K562 (cell line): ENCODE results near the gene ARHGEF16. TPM values are rescaled to one million over a fixed set of nuclear protein-coding genes. Genes with fewer than 3 reads are reported as not detected.
A peak's percentile ranks its signal among the peaks of the same experiment; 100 is the strongest.

Experiments used
- ATAC-seq: fragments of 200-7000 bp; cut with Tn5 transposase; 3 replicates; pipeline ENCODE4 v1.9.1; 2020; ENCODE audit warnings: moderate library complexity
- BruUV-seq: library from RNA; stranded (reverse); fragments of 400-500 nt; replicated peaks from 2 replicates; lab custom pipeline; 2021; lab: Mats Ljungman, UMichigan
- CTCF ChIA-PET: fragments of 300-600 bp; formaldehyde crosslinking; extraction: SDS; loops from one replicate; lab custom pipeline; 2021; ENCODE audit warnings: low intra/inter-chr PET ratio; lab: Yijun Ruan, JAX
- POLR2A ChIA-PET: fragments of 300-600, 350-650 bp; sonication (Branson Sonifier 250); formaldehyde crosslinking; extraction: SDS; loops from one replicate; lab custom pipeline; 2021; ENCODE audit warnings: antibody characterized with exemption, inconsistent platforms; lab: Yijun Ruan, JAX
- DNase-seq, 4 experiments: peaks; one replicate each; pipeline versions ENCODE4 v3.0.0 to v3.0.0-alpha.2; 2011 to 2018; ENCODE audit warnings: low spot score in 3 of 4, mixed read lengths in 3 of 4; ENCODE audit errors: extremely low read depth in 1 of 4
- FAIRE-seq: peaks from 2 replicates; lab custom pipeline; 2011; peaks lifted over from hg19 to GRCh38; lab: Jason Lieb, UNC
- H2AFZ ChIP-seq: 2 replicates; pipeline ENCODE4 v1.6.0; 2011; ENCODE audit warnings: low read depth, low read length, control low read depth, inconsistent platforms
- H3K27ac ChIP-seq: fragments of 200-600 bp; 3 replicates; pipeline ENCODE4 v1.8.0; 2011; ENCODE audit warnings: low read depth, mild to moderate bottlenecking, control low read depth, inconsistent platforms, low read length, moderate library complexity, mixed read lengths; ENCODE audit errors: extremely low read depth
- H3K27me3 ChIP-seq, 2 experiments: fragments of 300-600 bp in 1 of 2; 2 replicates in 1 of 2; 3 replicates in 1 of 2; pipeline versions ENCODE4 v1.6.0 to v1.8.0; 2011; ENCODE audit warnings: inconsistent platforms in 2 of 2, low read length in 2 of 2, mild to moderate bottlenecking in 1 of 2, mixed read lengths in 1 of 2, moderate library complexity in 1 of 2; ENCODE audit not compliant: control insufficient read depth in 2 of 2, insufficient read depth in 2 of 2
- H3K36me3 ChIP-seq: fragments of 300-600 bp; 3 replicates; pipeline ENCODE4 v1.8.0; 2011; ENCODE audit warnings: mild to moderate bottlenecking, low read length, inconsistent platforms; ENCODE audit not compliant: control insufficient read depth, insufficient read depth
- H3K4me1 ChIP-seq, 2 experiments: fragments of 200-600 bp in 1 of 2; replicated peaks in 1 of 2; 2 replicates in 1 of 2; 3 replicates in 1 of 2; pipeline versions ENCODE4 v1.5.1 to v1.8.0; 2011; ENCODE audit warnings: inconsistent platforms in 2 of 2, low read length in 2 of 2, mild to moderate bottlenecking in 1 of 2, mixed read lengths in 1 of 2, moderate library complexity in 1 of 2; ENCODE audit not compliant: control insufficient read depth in 2 of 2, insufficient read depth in 2 of 2
- H3K4me2 ChIP-seq: 2 replicates; pipeline ENCODE4 v1.6.1; 2011; ENCODE audit warnings: low read length, control low read depth, inconsistent platforms, mixed read lengths; ENCODE audit not compliant: insufficient read depth
- H3K4me3 ChIP-seq: fragments of 200-600 bp; sonication (generic), shearing (Covaris generic); 2 replicates; pipeline ENCODE4 v1.5.1; 2016; ENCODE audit warnings: control low read depth, inconsistent platforms
- H3K79me2 ChIP-seq: fragments of 200-600 bp; 3 replicates; pipeline ENCODE4 v1.8.0; 2011; ENCODE audit warnings: low read length, inconsistent platforms; ENCODE audit not compliant: control insufficient read depth, insufficient read depth
- H3K9ac ChIP-seq, 2 experiments: 2 replicates each; pipeline versions ENCODE4 v1.6.0 to v1.6.1; 2011; ENCODE audit warnings: low read depth in 2 of 2, low read length in 2 of 2, control low read depth in 1 of 2, inconsistent platforms in 1 of 2, mild to moderate bottlenecking in 1 of 2, mixed read lengths in 1 of 2; ENCODE audit not compliant: insufficient read depth in 1 of 2
- H3K9me1 ChIP-seq: one replicate; pipeline ENCODE4 v1.6.0; 2011; ENCODE audit warnings: inconsistent platforms, mild to moderate bottlenecking, low read length, moderate library complexity; ENCODE audit not compliant: control insufficient read depth, insufficient read depth
- H3K9me3 ChIP-seq: replicated peaks from 2 replicates; pipeline ENCODE4 v1.5.1; 2011; ENCODE audit warnings: low read depth, low read length, inconsistent platforms; ENCODE audit not compliant: control insufficient read depth, insufficient read depth
- H4K20me1 ChIP-seq: replicated peaks from 2 replicates; pipeline ENCODE4 v1.6.1; 2011; ENCODE audit warnings: low read length, inconsistent platforms, mixed read lengths; ENCODE audit not compliant: control insufficient read depth, insufficient read depth
- EGR1 ChIP-seq: fragments of 450-650 bp; conservative IDR thresholded peaks from 2 replicates; pipeline ENCODE4 v1.6.1; 2017; ENCODE audit warnings: mild to moderate bottlenecking
- SAFB ChIP-seq: fragments of 200-400 bp; formaldehyde crosslinking; IDR thresholded peaks from 2 replicates; pipeline ENCODE4 v1.6.1; 2017; ENCODE audit warnings: low read depth, low read length, borderline replicate concordance
- ZNF124 ChIP-seq: sonication (generic); formaldehyde crosslinking; IDR thresholded peaks from 2 replicates; pipeline ENCODE4 v1.8.1; 2022; ENCODE audit warnings: missing genetic modification reagents
- WGBS: fragments of 100-300 bp; shearing (Covaris generic); methylation state at CpG from one replicate; pipeline ENCODE4 v1.1.6; 2016; ENCODE audit warnings: low coverage, mixed read lengths; ENCODE audit not compliant: insufficient coverage; ENCODE audit errors: missing lambda C conversion rate; 5-methylcytosine and 5-hydroxymethylcytosine counted together
- in situ Hi-C: fragments of 300-500 bp; cut with MboI; formaldehyde crosslinking; loops from 4 replicates; pipeline ENCODE4 v1.15.0; 2018; ENCODE audit warnings: inconsistent platforms, mixed read lengths
- intact Hi-C: fragments of 100-400 bp; cut with micrococcal nuclease; formaldehyde crosslinking; loops from 2 replicates; pipeline ENCODE4 v1.14.2; 2022
- polyA plus RNA-seq, 8 experiments: library from polyadenylated mRNA; depleted of rRNA in 4 of 8; stranded (reverse) in 5 of 8; unstranded in 3 of 8; fragments of >200 nt; fragmentation: Nextera tagmentation in 2 of 8; fragmentation: Illumina TruSeq in 1 of 8; extraction: Ambion mirVana in 2 of 8; extraction: Trizol in 1 of 8; gene quantifications; 2 replicates each; pipeline versions ENCODE4 v1.2.1 to v1.2.3, GENCODE V29; 2011 to 2014; ENCODE audit warnings: inconsistent platforms in 1 of 8, missing spikeins in 1 of 8
- total RNA-seq, 7 experiments: library from RNA; depleted of rRNA in 6 of 7; stranded (reverse); fragments of >200 nt in 6 of 7; fragmentation: Illumina TruSeq in 2 of 7; extraction: Trizol in 2 of 7; gene quantifications; 2 replicates each; pipeline versions ENCODE4 v1.2.1 to v1.2.3, GENCODE V29; 2011 to 2021; ENCODE audit warnings: low replicate concordance in 1 of 7

Gene ARHGEF16
- total and polyA plus RNA-seq, 9 of the 15 experiments (the other 6 are each of a cell fraction or from before 2014, with no cell fraction given) = 0.15 to 1.2 (median 0.49) TPM; not detected in 2

DNA sequence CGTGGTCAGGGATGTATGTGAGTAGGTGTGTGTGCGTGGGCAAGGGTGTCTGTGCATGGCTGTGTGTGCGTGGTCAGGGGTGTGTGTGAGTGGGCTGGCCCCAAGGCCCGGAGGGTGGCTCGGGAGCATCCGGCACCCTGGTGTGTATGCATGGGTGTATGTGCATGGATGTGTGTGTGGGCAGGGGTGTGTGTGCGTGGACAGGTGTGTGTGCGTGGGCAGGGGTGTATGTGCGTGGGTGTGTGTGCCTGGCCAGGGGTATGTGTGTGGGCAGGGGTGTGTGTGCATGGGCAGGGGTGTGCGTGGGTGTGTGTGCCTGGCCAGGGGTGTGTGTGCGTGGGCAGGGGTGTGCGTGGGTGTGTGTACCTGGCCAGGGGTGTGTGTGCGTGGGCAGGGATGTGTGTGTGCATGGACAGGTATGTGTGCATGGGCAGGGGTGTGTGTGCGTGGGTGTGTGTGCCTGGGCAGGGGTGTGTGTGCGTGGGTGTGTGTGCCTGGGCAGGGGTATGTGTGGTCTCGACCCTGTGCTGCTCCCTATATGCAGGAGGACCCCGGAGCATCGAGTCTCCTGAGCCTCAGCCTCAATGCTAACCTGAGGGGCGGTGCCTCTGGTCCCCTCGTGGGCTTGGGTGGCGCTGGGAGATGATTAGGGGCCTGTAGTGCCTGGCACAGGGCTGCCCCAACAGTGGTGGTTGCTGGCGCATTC lies 16.3 kb downstream of the ARHGEF16 start:
- no peak for ATAC-seq
- no peak overlapping the region for H3K9ac ChIP-seq
- H3K79me2 ChIP-seq = no peaks in the 10 kb centered on the region
- BruUV-seq = no TSS peak
- FAIRE-seq = no peak
- H4K20me1 ChIP-seq = peaks cover 13% of the 10 kb centered on the region
- in situ Hi-C loops (no loop called here), intact Hi-C loops (no loop called here)
- no peak overlapping the region for H3K27ac ChIP-seq
- ChIA-PET CTCF (interaction anchor here (2.2 kb wide), 1 partner anchor 17 kb away, joined by 13 read pairs; the partner anchor contains the start of gene ARHGEF16), POLR2A (no interaction called here)
- H3K9me3 ChIP-seq = no peaks in the 10 kb centered on the region
- peaks cover 4% of the 10 kb centered on the region for H3K9me1 ChIP-seq
- peaks cover 0 to 53% of the 10 kb centered on the region in 2 experiments; a peak in 3 of 5 replicates for H3K4me1 ChIP-seq
- no peaks in the 10 kb centered on the region for H3K36me3 ChIP-seq
- no peak for DNase-seq
- no peak overlapping the region for H3K4me2 ChIP-seq
- peaks cover 9 to 56% of the 10 kb centered on the region in 2 experiments; a peak in 4 of 5 replicates for H3K27me3 ChIP-seq
- H3K4me3 ChIP-seq = no peak overlapping the region
- TF ChIP-seq SAFB = peak; percentile 66; the same call in 1 of the 2 replicates
- TF ChIP-seq ZNF124 (CRISPR knock-in tag) = no peak
- peak; percentile 90 for TF ChIP-seq EGR1
- no peak overlapping the region for H2AFZ ChIP-seq
- 10% methylated on average over 20 of the region's 22 CpGs for WGBS
